ENCODE data around the gene PCDHGC3.

- TF ChIP-seq HDAC6 (IDR thresholded peaks at IDR 0.05; ENCODE audit: low read depth, low read length) (no peak), PCBP2 (IDR thresholded peaks at IDR 0.05; ENCODE audit: low read depth, low read length, poor library complexity, severe bottlenecking) (no peak), RBBP5 (IDR thresholded peaks at IDR 0.05; ENCODE audit: borderline replicate concordance, insufficient read depth, low read length, poor library complexity, severe bottlenecking) (no peak), E2F5 (CRISPR knock-in tag; IDR thresholded peaks at IDR 0.05) (no peak), KDM4B (IDR thresholded peaks at IDR 0.05; ENCODE audit: borderline replicate concordance in 2 of 2, low read depth in 1 of 2) (no peak), ZNF232 (CRISPR knock-in tag; IDR thresholded peaks at IDR 0.05) (no peak), GTF2F1 (IDR thresholded peaks at IDR 0.05; ENCODE audit: low read depth, low read length) (no peak), EZH2 (IDR thresholded peaks at IDR 0.05; ENCODE audit: borderline replicate concordance, low read depth, low read length) (no peak), TRIM25 (IDR thresholded peaks at IDR 0.05; ENCODE audit: borderline replicate concordance) (no peak)
- TF ChIP-seq, protein P1, sequence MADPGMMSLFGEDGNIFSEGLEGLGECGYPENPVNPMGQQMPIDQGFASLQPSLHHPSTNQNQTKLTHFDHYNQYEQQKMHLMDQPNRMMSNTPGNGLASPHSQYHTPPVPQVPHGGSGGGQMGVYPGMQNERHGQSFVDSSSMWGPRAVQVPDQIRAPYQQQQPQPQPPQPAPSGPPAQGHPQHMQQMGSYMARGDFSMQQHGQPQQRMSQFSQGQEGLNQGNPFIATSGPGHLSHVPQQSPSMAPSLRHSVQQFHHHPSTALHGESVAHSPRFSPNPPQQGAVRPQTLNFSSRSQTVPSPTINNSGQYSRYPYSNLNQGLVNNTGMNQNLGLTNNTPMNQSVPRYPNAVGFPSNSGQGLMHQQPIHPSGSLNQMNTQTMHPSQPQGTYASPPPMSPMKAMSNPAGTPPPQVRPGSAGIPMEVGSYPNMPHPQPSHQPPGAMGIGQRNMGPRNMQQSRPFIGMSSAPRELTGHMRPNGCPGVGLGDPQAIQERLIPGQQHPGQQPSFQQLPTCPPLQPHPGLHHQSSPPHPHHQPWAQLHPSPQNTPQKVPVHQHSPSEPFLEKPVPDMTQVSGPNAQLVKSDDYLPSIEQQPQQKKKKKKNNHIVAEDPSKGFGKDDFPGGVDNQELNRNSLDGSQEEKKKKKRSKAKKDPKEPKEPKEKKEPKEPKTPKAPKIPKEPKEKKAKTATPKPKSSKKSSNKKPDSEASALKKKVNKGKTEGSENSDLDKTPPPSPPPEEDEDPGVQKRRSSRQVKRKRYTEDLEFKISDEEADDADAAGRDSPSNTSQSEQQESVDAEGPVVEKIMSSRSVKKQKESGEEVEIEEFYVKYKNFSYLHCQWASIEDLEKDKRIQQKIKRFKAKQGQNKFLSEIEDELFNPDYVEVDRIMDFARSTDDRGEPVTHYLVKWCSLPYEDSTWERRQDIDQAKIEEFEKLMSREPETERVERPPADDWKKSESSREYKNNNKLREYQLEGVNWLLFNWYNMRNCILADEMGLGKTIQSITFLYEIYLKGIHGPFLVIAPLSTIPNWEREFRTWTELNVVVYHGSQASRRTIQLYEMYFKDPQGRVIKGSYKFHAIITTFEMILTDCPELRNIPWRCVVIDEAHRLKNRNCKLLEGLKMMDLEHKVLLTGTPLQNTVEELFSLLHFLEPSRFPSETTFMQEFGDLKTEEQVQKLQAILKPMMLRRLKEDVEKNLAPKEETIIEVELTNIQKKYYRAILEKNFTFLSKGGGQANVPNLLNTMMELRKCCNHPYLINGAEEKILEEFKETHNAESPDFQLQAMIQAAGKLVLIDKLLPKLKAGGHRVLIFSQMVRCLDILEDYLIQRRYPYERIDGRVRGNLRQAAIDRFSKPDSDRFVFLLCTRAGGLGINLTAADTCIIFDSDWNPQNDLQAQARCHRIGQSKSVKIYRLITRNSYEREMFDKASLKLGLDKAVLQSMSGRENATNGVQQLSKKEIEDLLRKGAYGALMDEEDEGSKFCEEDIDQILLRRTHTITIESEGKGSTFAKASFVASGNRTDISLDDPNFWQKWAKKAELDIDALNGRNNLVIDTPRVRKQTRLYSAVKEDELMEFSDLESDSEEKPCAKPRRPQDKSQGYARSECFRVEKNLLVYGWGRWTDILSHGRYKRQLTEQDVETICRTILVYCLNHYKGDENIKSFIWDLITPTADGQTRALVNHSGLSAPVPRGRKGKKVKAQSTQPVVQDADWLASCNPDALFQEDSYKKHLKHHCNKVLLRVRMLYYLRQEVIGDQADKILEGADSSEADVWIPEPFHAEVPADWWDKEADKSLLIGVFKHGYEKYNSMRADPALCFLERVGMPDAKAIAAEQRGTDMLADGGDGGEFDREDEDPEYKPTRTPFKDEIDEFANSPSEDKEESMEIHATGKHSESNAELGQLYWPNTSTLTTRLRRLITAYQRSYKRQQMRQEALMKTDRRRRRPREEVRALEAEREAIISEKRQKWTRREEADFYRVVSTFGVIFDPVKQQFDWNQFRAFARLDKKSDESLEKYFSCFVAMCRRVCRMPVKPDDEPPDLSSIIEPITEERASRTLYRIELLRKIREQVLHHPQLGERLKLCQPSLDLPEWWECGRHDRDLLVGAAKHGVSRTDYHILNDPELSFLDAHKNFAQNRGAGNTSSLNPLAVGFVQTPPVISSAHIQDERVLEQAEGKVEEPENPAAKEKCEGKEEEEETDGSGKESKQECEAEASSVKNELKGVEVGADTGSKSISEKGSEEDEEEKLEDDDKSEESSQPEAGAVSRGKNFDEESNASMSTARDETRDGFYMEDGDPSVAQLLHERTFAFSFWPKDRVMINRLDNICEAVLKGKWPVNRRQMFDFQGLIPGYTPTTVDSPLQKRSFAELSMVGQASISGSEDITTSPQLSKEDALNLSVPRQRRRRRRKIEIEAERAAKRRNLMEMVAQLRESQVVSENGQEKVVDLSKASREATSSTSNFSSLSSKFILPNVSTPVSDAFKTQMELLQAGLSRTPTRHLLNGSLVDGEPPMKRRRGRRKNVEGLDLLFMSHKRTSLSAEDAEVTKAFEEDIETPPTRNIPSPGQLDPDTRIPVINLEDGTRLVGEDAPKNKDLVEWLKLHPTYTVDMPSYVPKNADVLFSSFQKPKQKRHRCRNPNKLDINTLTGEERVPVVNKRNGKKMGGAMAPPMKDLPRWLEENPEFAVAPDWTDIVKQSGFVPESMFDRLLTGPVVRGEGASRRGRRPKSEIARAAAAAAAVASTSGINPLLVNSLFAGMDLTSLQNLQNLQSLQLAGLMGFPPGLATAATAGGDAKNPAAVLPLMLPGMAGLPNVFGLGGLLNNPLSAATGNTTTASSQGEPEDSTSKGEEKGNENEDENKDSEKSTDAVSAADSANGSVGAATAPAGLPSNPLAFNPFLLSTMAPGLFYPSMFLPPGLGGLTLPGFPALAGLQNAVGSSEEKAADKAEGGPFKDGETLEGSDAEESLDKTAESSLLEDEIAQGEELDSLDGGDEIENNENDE (IDR thresholded peaks at IDR 0.05; ENCODE audit: low read depth, low read length) = no peak
These were observed 36.1 kb downstream of the PCDHGC3 start for GRCh38 chr5:141511771-141512325.
